K562 (cell line): ENCODE results near the gene FRMD4B. TPM values are rescaled to one million over a fixed set of nuclear protein-coding genes. Genes with fewer than 3 reads are reported as not detected.

Experiments used
- ATAC-seq: fragments of 200-7000 bp; cut with Tn5 transposase; 3 replicates; pipeline ENCODE4 v1.9.1; 2020; ENCODE audit warnings: moderate library complexity
- BruUV-seq: library from RNA; stranded (reverse); fragments of 400-500 nt; replicated peaks from 2 replicates; lab custom pipeline; 2021; lab: Mats Ljungman, UMichigan
- CTCF ChIA-PET: fragments of 300-600 bp; formaldehyde crosslinking; extraction: SDS; loops from one replicate; lab custom pipeline; 2021; ENCODE audit warnings: low intra/inter-chr PET ratio; lab: Yijun Ruan, JAX
- POLR2A ChIA-PET: fragments of 300-600, 350-650 bp; sonication (Branson Sonifier 250); formaldehyde crosslinking; extraction: SDS; loops from one replicate; lab custom pipeline; 2021; ENCODE audit warnings: antibody characterized with exemption, inconsistent platforms; lab: Yijun Ruan, JAX
- DNase-seq, 4 experiments: peaks; one replicate each; pipeline versions ENCODE4 v3.0.0 to v3.0.0-alpha.2; 2011 to 2018; ENCODE audit warnings: low spot score in 3 of 4, mixed read lengths in 3 of 4; ENCODE audit errors: extremely low read depth in 1 of 4
- FAIRE-seq: peaks from 2 replicates; lab custom pipeline; 2011; peaks lifted over from hg19 to GRCh38; lab: Jason Lieb, UNC
- H2AFZ ChIP-seq: 2 replicates; pipeline ENCODE4 v1.6.0; 2011; ENCODE audit warnings: low read depth, low read length, control low read depth, inconsistent platforms
- H3K27ac ChIP-seq: fragments of 200-600 bp; 3 replicates; pipeline ENCODE4 v1.8.0; 2011; ENCODE audit warnings: low read depth, mild to moderate bottlenecking, control low read depth, inconsistent platforms, low read length, moderate library complexity, mixed read lengths; ENCODE audit errors: extremely low read depth
- H3K27me3 ChIP-seq, 2 experiments: fragments of 300-600 bp in 1 of 2; 2 replicates in 1 of 2; 3 replicates in 1 of 2; pipeline versions ENCODE4 v1.6.0 to v1.8.0; 2011; ENCODE audit warnings: inconsistent platforms in 2 of 2, low read length in 2 of 2, mild to moderate bottlenecking in 1 of 2, mixed read lengths in 1 of 2, moderate library complexity in 1 of 2; ENCODE audit not compliant: control insufficient read depth in 2 of 2, insufficient read depth in 2 of 2
- H3K36me3 ChIP-seq: fragments of 300-600 bp; 3 replicates; pipeline ENCODE4 v1.8.0; 2011; ENCODE audit warnings: mild to moderate bottlenecking, low read length, inconsistent platforms; ENCODE audit not compliant: control insufficient read depth, insufficient read depth
- H3K4me1 ChIP-seq, 2 experiments: fragments of 200-600 bp in 1 of 2; replicated peaks in 1 of 2; 2 replicates in 1 of 2; 3 replicates in 1 of 2; pipeline versions ENCODE4 v1.5.1 to v1.8.0; 2011; ENCODE audit warnings: inconsistent platforms in 2 of 2, low read length in 2 of 2, mild to moderate bottlenecking in 1 of 2, mixed read lengths in 1 of 2, moderate library complexity in 1 of 2; ENCODE audit not compliant: control insufficient read depth in 2 of 2, insufficient read depth in 2 of 2
- H3K4me2 ChIP-seq: 2 replicates; pipeline ENCODE4 v1.6.1; 2011; ENCODE audit warnings: low read length, control low read depth, inconsistent platforms, mixed read lengths; ENCODE audit not compliant: insufficient read depth
- H3K4me3 ChIP-seq: fragments of 200-600 bp; sonication (generic), shearing (Covaris generic); 2 replicates; pipeline ENCODE4 v1.5.1; 2016; ENCODE audit warnings: control low read depth, inconsistent platforms
- H3K79me2 ChIP-seq: fragments of 200-600 bp; 3 replicates; pipeline ENCODE4 v1.8.0; 2011; ENCODE audit warnings: low read length, inconsistent platforms; ENCODE audit not compliant: control insufficient read depth, insufficient read depth
- H3K9ac ChIP-seq, 2 experiments: 2 replicates each; pipeline versions ENCODE4 v1.6.0 to v1.6.1; 2011; ENCODE audit warnings: low read depth in 2 of 2, low read length in 2 of 2, control low read depth in 1 of 2, inconsistent platforms in 1 of 2, mild to moderate bottlenecking in 1 of 2, mixed read lengths in 1 of 2; ENCODE audit not compliant: insufficient read depth in 1 of 2
- H3K9me1 ChIP-seq: one replicate; pipeline ENCODE4 v1.6.0; 2011; ENCODE audit warnings: inconsistent platforms, mild to moderate bottlenecking, low read length, moderate library complexity; ENCODE audit not compliant: control insufficient read depth, insufficient read depth
- H3K9me3 ChIP-seq: replicated peaks from 2 replicates; pipeline ENCODE4 v1.5.1; 2011; ENCODE audit warnings: low read depth, low read length, inconsistent platforms; ENCODE audit not compliant: control insufficient read depth, insufficient read depth
- H4K20me1 ChIP-seq: replicated peaks from 2 replicates; pipeline ENCODE4 v1.6.1; 2011; ENCODE audit warnings: low read length, inconsistent platforms, mixed read lengths; ENCODE audit not compliant: control insufficient read depth, insufficient read depth
- BMI1 ChIP-seq: fragments of 150-350 bp; IDR thresholded peaks from 2 replicates; pipeline ENCODE4 v1.6.1; 2014; ENCODE audit warnings: low read length
- DMBX1 ChIP-seq: fragments of 250-450 bp; sonication (Bioruptor Pico); IDR thresholded peaks from 2 replicates; pipeline ENCODE4 v1.8.0; 2022; ENCODE audit warnings: inconsistent platforms, mild to moderate bottlenecking, moderate library complexity, borderline replicate concordance
- HDAC1 ChIP-seq, 2 experiments: fragments of 450-650 bp; IDR thresholded peaks; 2 replicates each; pipeline ENCODE4 v1.6.1; 2016 to 2017; ENCODE audit warnings: inconsistent platforms in 1 of 2, mild to moderate bottlenecking in 1 of 2, moderate library complexity in 1 of 2
- JUND ChIP-seq, 2 experiments: IDR thresholded peaks; 2 replicates in 1 of 2; 3 replicates in 1 of 2; pipeline ENCODE4 v1.6.1; 2011; ENCODE audit warnings: borderline replicate concordance in 2 of 2, low read depth in 2 of 2, low read length in 2 of 2, improper control_type of control experiment in 1 of 2, missing biosample characterization in 1 of 2, missing genetic modification characterization in 1 of 2, missing genetic modification reagents in 1 of 2
- POLR2G ChIP-seq: fragments of 200-400 bp; formaldehyde crosslinking; IDR thresholded peaks from 2 replicates; pipeline ENCODE4 v1.6.1; 2017; ENCODE audit warnings: low read depth, mild to moderate bottlenecking, antibody characterized with exemption, low read length, moderate library complexity
- PTTG1 ChIP-seq: fragments of 450-650 bp; IDR thresholded peaks from 2 replicates; pipeline ENCODE4 v1.6.1; 2016; ENCODE audit warnings: low read depth, mild to moderate bottlenecking, missing genetic modification characterization, missing compliant biosample characterization
- RBM15 ChIP-seq: fragments of 200-400 bp; formaldehyde crosslinking; IDR thresholded peaks from 2 replicates; pipeline ENCODE4 v1.6.1; 2018; ENCODE audit warnings: mild to moderate bottlenecking, low read length, moderate library complexity; ENCODE audit not compliant: insufficient read depth
- SMAD1 ChIP-seq: fragments of 150-350 bp; IDR thresholded peaks from 2 replicates; pipeline ENCODE4 v1.6.1; 2014; ENCODE audit warnings: low read length, low read depth; ENCODE audit not compliant: partially characterized antibody
- SMARCB1 ChIP-seq: IDR thresholded peaks from 2 replicates; pipeline ENCODE4 v1.6.1; 2011; ENCODE audit warnings: improper control_type of control experiment, low read depth; ENCODE audit not compliant: insufficient read length
- ZNF507 ChIP-seq: conservative IDR thresholded peaks from 2 replicates; pipeline ENCODE4 v1.6.1; 2017; ENCODE audit warnings: missing genetic modification characterization, missing compliant biosample characterization
- WGBS: fragments of 100-300 bp; shearing (Covaris generic); methylation state at CpG from one replicate; pipeline ENCODE4 v1.1.6; 2016; ENCODE audit warnings: low coverage, mixed read lengths; ENCODE audit not compliant: insufficient coverage; ENCODE audit errors: missing lambda C conversion rate; 5-methylcytosine and 5-hydroxymethylcytosine counted together
- in situ Hi-C: fragments of 300-500 bp; cut with MboI; formaldehyde crosslinking; loops from 4 replicates; pipeline ENCODE4 v1.15.0; 2018; ENCODE audit warnings: inconsistent platforms, mixed read lengths
- intact Hi-C: fragments of 100-400 bp; cut with micrococcal nuclease; formaldehyde crosslinking; loops from 2 replicates; pipeline ENCODE4 v1.14.2; 2022
- polyA plus RNA-seq, 8 experiments: library from polyadenylated mRNA; depleted of rRNA in 4 of 8; stranded (reverse) in 5 of 8; unstranded in 3 of 8; fragments of >200 nt; fragmentation: Nextera tagmentation in 2 of 8; fragmentation: Illumina TruSeq in 1 of 8; extraction: Ambion mirVana in 2 of 8; extraction: Trizol in 1 of 8; gene quantifications; 2 replicates each; pipeline versions ENCODE4 v1.2.1 to v1.2.3, GENCODE V29; 2011 to 2014; ENCODE audit warnings: inconsistent platforms in 1 of 8, missing spikeins in 1 of 8
- total RNA-seq, 7 experiments: library from RNA; depleted of rRNA in 6 of 7; stranded (reverse); fragments of >200 nt in 6 of 7; fragmentation: Illumina TruSeq in 2 of 7; extraction: Trizol in 2 of 7; gene quantifications; 2 replicates each; pipeline versions ENCODE4 v1.2.1 to v1.2.3, GENCODE V29; 2011 to 2021; ENCODE audit warnings: low replicate concordance in 1 of 7
- TF ChIP-seq, protein P1 (sequence below): fragments of 450-650 bp; IDR thresholded peaks from 2 replicates; pipeline ENCODE4 v1.6.1; 2016; ENCODE audit warnings: antibody characterized with exemption
- TF ChIP-seq, protein P2 (sequence below): fragments of 250-450 bp; sonication (Bioruptor Pico); IDR thresholded peaks from 2 replicates; pipeline ENCODE4 v1.8.0; 2021; ENCODE audit warnings: borderline replicate concordance, mild to moderate bottlenecking, moderate library complexity; ENCODE audit not compliant: poor library complexity, severe bottlenecking
- TF ChIP-seq, protein P3 (sequence below), 2 experiments: fragments of 150-350 bp in 1 of 2; IDR thresholded peaks; 2 replicates each; pipeline ENCODE4 v1.6.1; 2012 to 2016; ENCODE audit warnings: low read depth in 2 of 2, low read length in 2 of 2, mild to moderate bottlenecking in 1 of 2, moderate library complexity in 1 of 2
- TF ChIP-seq, protein P4 (sequence below): sonication (generic); IDR thresholded peaks from 2 replicates; pipeline ENCODE4 v1.6.1; 2016

Gene FRMD4B
- total and polyA plus RNA-seq, 9 of the 15 experiments (the other 6 are each of a cell fraction or from before 2014, with no cell fraction given): 0.03 to 0.09 (median 0.04) TPM; not detected in 3

DNA sequence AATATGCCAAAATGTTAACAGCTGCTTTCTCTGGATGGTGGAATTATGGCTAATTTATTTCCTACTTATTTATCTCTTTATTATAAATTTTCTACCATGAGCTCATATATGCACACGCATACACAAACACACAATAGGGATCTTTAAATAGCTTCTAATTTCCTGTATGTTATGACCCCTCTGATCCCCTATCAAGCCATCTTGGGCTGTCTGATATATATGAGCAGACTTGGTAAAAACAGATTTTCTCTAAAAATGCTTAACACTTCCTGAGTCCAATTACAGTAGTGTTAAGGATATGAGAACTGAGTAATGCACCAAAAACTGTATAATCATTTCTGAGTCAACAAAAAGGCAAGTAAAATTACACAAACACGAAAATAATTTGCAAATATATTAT lies 211.4 kb downstream of the FRMD4B start (continued):
- no peak for TF ChIP-seq JUND (IDR thresholded peaks at IDR 0.05; ENCODE audit: borderline replicate concordance, low read depth, low read length)
- TF ChIP-seq JUND (tag; IDR thresholded peaks at IDR 0.05; ENCODE audit: borderline replicate concordance, low read depth, low read length): no peak
- no peak for TF ChIP-seq DMBX1 (CRISPR knock-in tag)
- TF ChIP-seq, protein P1, sequence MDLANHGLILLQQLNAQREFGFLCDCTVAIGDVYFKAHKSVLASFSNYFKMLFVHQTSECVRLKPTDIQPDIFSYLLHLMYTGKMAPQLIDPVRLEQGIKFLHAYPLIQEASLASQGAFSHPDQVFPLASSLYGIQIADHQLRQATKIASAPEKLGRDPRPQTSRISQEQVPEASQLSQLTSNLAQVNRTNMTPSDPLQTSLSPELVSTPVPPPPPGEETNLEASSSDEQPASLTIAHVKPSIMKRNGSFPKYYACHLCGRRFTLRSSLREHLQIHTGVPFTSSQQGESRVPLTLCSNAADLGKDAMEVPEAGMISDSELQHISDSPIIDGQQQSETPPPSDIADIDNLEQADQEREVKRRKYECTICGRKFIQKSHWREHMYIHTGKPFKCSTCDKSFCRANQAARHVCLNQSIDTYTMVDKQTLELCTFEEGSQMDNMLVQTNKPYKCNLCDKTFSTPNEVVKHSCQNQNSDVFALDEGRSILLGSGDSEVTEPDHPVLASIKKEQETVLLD: no peak
- TF ChIP-seq, protein P2, sequence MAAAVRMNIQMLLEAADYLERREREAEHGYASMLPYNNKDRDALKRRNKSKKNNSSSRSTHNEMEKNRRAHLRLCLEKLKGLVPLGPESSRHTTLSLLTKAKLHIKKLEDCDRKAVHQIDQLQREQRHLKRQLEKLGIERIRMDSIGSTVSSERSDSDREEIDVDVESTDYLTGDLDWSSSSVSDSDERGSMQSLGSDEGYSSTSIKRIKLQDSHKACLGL (CRISPR knock-in tag): no peak
- no peak for TF ChIP-seq SMAD1
- no peak for TF ChIP-seq PTTG1
- TF ChIP-seq ZNF507: no peak

DNA sequence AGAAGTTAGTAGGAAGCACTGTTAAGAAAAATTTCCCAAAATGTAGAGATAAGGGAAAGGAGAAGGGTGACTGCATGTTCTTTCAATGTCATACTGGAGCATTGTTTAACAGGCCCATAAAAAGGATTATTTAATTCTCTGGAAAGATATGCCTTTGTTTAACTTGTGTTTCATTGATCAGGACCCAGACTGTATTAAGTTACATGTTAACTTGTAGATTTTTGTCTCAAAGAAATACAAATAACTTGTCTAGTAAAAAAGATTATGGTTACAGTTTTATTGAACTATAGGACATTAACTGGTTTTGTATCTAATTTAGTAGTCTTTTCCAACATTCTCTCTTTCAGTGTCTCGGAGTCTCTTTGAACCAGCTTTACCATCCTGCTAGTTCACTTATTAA lies 213.8 kb downstream of the FRMD4B start:
- no peaks in the 10 kb centered on the region for H3K9me1 ChIP-seq
- POLR2A ChIA-PET: no interaction called here
- intact Hi-C loops (loop anchor here (10.0 kb wide), 1 partner anchor 73 kb away; no protein-coding TSS in a partner anchor), in situ Hi-C loops (loop anchor here (25.0 kb wide), 2 partner anchors 490 to 765 kb away; no protein-coding TSS in a partner anchor)
- no peak overlapping the region for H3K4me2 ChIP-seq
- no peaks in the 10 kb centered on the region for H3K4me1 ChIP-seq
- no peaks in the 10 kb centered on the region for H3K36me3 ChIP-seq
- no peak overlapping the region for H2AFZ ChIP-seq
- no peaks in the 10 kb centered on the region for H4K20me1 ChIP-seq
- H3K27ac ChIP-seq: no peak overlapping the region
- H3K9ac ChIP-seq: no peak overlapping the region
- DNase-seq (no peak), FAIRE-seq (no peak), ATAC-seq (no peak)
- no peaks in the 10 kb centered on the region for H3K79me2 ChIP-seq
- BruUV-seq: no TSS peak
- no peak overlapping the region for H3K4me3 ChIP-seq
- CTCF ChIA-PET: no interaction called here
- no peaks in the 10 kb centered on the region; a peak in 1 of 5 replicates for H3K27me3 ChIP-seq
- no peaks in the 10 kb centered on the region for H3K9me3 ChIP-seq
- 0% methylated on average over 1 of the region's 1 CpG for WGBS
- TF ChIP-seq, protein P3, sequence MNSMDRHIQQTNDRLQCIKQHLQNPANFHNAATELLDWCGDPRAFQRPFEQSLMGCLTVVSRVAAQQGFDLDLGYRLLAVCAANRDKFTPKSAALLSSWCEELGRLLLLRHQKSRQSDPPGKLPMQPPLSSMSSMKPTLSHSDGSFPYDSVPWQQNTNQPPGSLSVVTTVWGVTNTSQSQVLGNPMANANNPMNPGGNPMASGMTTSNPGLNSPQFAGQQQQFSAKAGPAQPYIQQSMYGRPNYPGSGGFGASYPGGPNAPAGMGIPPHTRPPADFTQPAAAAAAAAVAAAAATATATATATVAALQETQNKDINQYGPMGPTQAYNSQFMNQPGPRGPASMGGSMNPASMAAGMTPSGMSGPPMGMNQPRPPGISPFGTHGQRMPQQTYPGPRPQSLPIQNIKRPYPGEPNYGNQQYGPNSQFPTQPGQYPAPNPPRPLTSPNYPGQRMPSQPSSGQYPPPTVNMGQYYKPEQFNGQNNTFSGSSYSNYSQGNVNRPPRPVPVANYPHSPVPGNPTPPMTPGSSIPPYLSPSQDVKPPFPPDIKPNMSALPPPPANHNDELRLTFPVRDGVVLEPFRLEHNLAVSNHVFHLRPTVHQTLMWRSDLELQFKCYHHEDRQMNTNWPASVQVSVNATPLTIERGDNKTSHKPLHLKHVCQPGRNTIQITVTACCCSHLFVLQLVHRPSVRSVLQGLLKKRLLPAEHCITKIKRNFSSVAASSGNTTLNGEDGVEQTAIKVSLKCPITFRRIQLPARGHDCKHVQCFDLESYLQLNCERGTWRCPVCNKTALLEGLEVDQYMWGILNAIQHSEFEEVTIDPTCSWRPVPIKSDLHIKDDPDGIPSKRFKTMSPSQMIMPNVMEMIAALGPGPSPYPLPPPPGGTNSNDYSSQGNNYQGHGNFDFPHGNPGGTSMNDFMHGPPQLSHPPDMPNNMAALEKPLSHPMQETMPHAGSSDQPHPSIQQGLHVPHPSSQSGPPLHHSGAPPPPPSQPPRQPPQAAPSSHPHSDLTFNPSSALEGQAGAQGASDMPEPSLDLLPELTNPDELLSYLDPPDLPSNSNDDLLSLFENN (IDR thresholded peaks at IDR 0.05; ENCODE audit: low read depth in 2 of 2, low read length in 2 of 2): no peak
- TF ChIP-seq RBM15 (no peak), SMARCB1 (no peak), POLR2G (no peak), HDAC1 (IDR thresholded peaks at IDR 0.05) (no peak), BMI1 (no peak)
- TF ChIP-seq, protein P4, sequence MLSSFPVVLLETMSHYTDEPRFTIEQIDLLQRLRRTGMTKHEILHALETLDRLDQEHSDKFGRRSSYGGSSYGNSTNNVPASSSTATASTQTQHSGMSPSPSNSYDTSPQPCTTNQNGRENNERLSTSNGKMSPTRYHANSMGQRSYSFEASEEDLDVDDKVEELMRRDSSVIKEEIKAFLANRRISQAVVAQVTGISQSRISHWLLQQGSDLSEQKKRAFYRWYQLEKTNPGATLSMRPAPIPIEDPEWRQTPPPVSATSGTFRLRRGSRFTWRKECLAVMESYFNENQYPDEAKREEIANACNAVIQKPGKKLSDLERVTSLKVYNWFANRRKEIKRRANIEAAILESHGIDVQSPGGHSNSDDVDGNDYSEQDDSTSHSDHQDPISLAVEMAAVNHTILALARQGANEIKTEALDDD: no peak
